K562 (cell line): ENCODE measurements around the gene NDUFS8. TPM values are rescaled to one million over a fixed set of nuclear protein-coding genes. Genes with fewer than 3 reads are reported as not detected.
A peak's percentile ranks its signal among the peaks of the same experiment; 100 is the strongest.

Source experiments
- ARID4B ChIP-seq: sonication (generic); formaldehyde crosslinking; IDR thresholded peaks from 2 replicates; pipeline ENCODE4 v1.8.0; 2022; ENCODE audit warnings: mild to moderate bottlenecking, missing genetic modification reagents
- IRF1 ChIP-seq: sonication (generic); formaldehyde crosslinking; IDR thresholded peaks from 2 replicates; pipeline ENCODE4 v1.8.0; 2022; ENCODE audit warnings: missing genetic modification reagents, mild to moderate bottlenecking, borderline replicate concordance
- MBD2 ChIP-seq: sonication (generic); IDR thresholded peaks from 2 replicates; pipeline ENCODE4 v1.6.1; 2016; ENCODE audit warnings: low read depth, borderline replicate concordance
- SMAD4 ChIP-seq: fragments of 250-450 bp; sonication (Bioruptor Pico); conservative IDR thresholded peaks from 2 replicates; pipeline ENCODE4 v1.8.0; 2021; ENCODE audit warnings: inconsistent platforms, mild to moderate bottlenecking, moderate library complexity
- USF2 ChIP-seq: sonication (generic); formaldehyde crosslinking; IDR thresholded peaks from 2 replicates; pipeline ENCODE4 v1.5.0; 2020; ENCODE audit warnings: missing genetic modification reagents
- ZBTB11 ChIP-seq, 3 experiments: fragments of 200-800 bp in 1 of 3; fragments of 250-450 bp in 1 of 3; fragments of 450-650 bp in 1 of 3; sonication (Bioruptor Pico) in 1 of 3; sonication (Bioruptor generic) in 1 of 3; formaldehyde crosslinking in 1 of 3; IDR thresholded peaks; 2 replicates each; pipeline versions ENCODE4 v1.6.1 to v1.8.0; 2016 to 2022; ENCODE audit warnings: mild to moderate bottlenecking in 2 of 3, missing genetic modification characterization in 2 of 3, missing compliant biosample characterization in 1 of 3, moderate library complexity in 1 of 3
- ZBTB2 ChIP-seq: fragments of 450-650 bp; IDR thresholded peaks from 2 replicates; pipeline ENCODE4 v1.6.1; 2016; ENCODE audit warnings: antibody characterized with exemption
- ZNF639 ChIP-seq, 2 experiments: fragments of 200-800 bp in 1 of 2; sonication (Bioruptor generic) in 1 of 2; sonication (generic) in 1 of 2; formaldehyde crosslinking in 1 of 2; IDR thresholded peaks in 1 of 2; conservative IDR thresholded peaks in 1 of 2; 2 replicates each; pipeline versions ENCODE4 v1.5.0 to v1.6.1; 2016 to 2020; ENCODE audit warnings: missing compliant biosample characterization in 1 of 2, missing genetic modification characterization in 1 of 2, missing genetic modification reagents in 1 of 2
- polyA plus RNA-seq, 8 experiments: library from polyadenylated mRNA; depleted of rRNA in 4 of 8; stranded (reverse) in 5 of 8; unstranded in 3 of 8; fragments of >200 nt; fragmentation: Nextera tagmentation in 2 of 8; fragmentation: Illumina TruSeq in 1 of 8; extraction: Ambion mirVana in 2 of 8; extraction: Trizol in 1 of 8; gene quantifications; 2 replicates each; pipeline versions ENCODE4 v1.2.1 to v1.2.3, GENCODE V29; 2011 to 2014; ENCODE audit warnings: inconsistent platforms in 1 of 8, missing spikeins in 1 of 8
- total RNA-seq, 7 experiments: library from RNA; depleted of rRNA in 6 of 7; stranded (reverse); fragments of >200 nt in 6 of 7; fragmentation: Illumina TruSeq in 2 of 7; extraction: Trizol in 2 of 7; gene quantifications; 2 replicates each; pipeline versions ENCODE4 v1.2.1 to v1.2.3, GENCODE V29; 2011 to 2021; ENCODE audit warnings: low replicate concordance in 1 of 7

The NDUFS8 gene
- total and polyA plus RNA-seq, 9 of the 15 experiments (the other 6 are each of a cell fraction or from before 2014, with no cell fraction given), result 36.5 to 351 (median 101) TPM

GRCh38 chr11:68043349-68044144 lies 13.1 kb downstream of the NDUFS8 start (continued):
- TF ChIP-seq MBD2 (no peak; the same call in 1 of the 2 replicates), USF2 (CRISPR knock-in tag) (peak; percentile 13; the same call in 1 of the 2 replicates), ZBTB2 (no peak), ZNF639 (CRISPR knock-in tag; conservative IDR thresholded peaks at IDR 0.05 in 1 of 2, IDR thresholded peaks at IDR 0.05 in 1 of 2) (peak in 1 of 2 experiments; percentile 49; a peak in 1 of 4 replicates), ZBTB11 (CRISPR knock-in tag; IDR thresholded peaks at IDR 0.05) (no peak), IRF1 (CRISPR knock-in tag) (no peak), SMAD4 (CRISPR knock-in tag) (peak; percentile 42; the same call in 1 of the 2 replicates), ARID4B (CRISPR knock-in tag) (peak; percentile 57; the same call in 1 of the 2 replicates)
